Gastroesophageal sphincter (tissue), 4 donors: Measurements from ENCODE around the gene TMEM201. TPM values are rescaled to one million over a fixed set of nuclear protein-coding genes. Genes with fewer than 3 reads are reported as not detected.

Source experiments
- ATAC-seq: fragments of 150-250 bp; one replicate; pipeline ENCODE4 v1.9.1; 2016; ENCODE audit warnings: mild to moderate bottlenecking, moderate library complexity
- H3K27ac ChIP-seq, 4 donors: fragments of 200-600 bp; sonication (generic) in 3 of 4; 1 replicate in 3 of 4; 2 replicates in 1 of 4; pipeline ENCODE4 v1.5.1; 2016 to 2019
- H3K27me3 ChIP-seq: fragments of 200-600 bp; sonication (generic); one replicate; pipeline ENCODE4 v1.5.1; 2019
- H3K36me3 ChIP-seq, 2 donors: fragments of 200-600 bp; sonication (generic); one replicate each; pipeline ENCODE4 v1.5.1; 2019; ENCODE audit warnings: control low read depth in 1 of 2
- H3K4me1 ChIP-seq, 3 donors: fragments of 200-600 bp; sonication (generic); 1 replicate in 2 of 3; 2 replicates in 1 of 3; pipeline ENCODE4 v1.5.1; 2016 to 2019; ENCODE audit warnings: control low read depth in 2 of 3
- H3K4me3 ChIP-seq, 2 donors: fragments of 200-600 bp; sonication (generic); one replicate each; pipeline ENCODE4 v1.5.1; 2019; ENCODE audit warnings: mild to moderate bottlenecking in 1 of 2, moderate library complexity in 1 of 2
- H3K9me3 ChIP-seq, 3 donors: fragments of 200-600 bp; sonication (generic); one replicate each; pipeline ENCODE4 v1.5.1; 2017 to 2019; ENCODE audit warnings: control low read depth in 2 of 3
- CTCF ChIP-seq, 4 experiments: fragments of 200-600 bp in 2 of 4; fragments of 450-650 bp in 2 of 4; sonication (generic) in 1 of 4; IDR thresholded peaks; one replicate each; pipeline ENCODE4 v1.5.1; 2017 to 2019; ENCODE audit warnings: antibody characterized with exemption in 4 of 4, mild to moderate bottlenecking in 2 of 4, moderate library complexity in 2 of 4
- EP300 ChIP-seq: sonication (generic); formaldehyde crosslinking; IDR thresholded peaks from one replicate; pipeline ENCODE4 v1.6.1; 2017; ENCODE audit warnings: antibody characterized with exemption, mild to moderate bottlenecking
- POLR2A ChIP-seq, 2 donors: fragments of 450-650 bp; IDR thresholded peaks; one replicate each; pipeline ENCODE4 v1.6.1; 2017; ENCODE audit warnings: antibody characterized with exemption in 2 of 2, mild to moderate bottlenecking in 2 of 2, moderate library complexity in 1 of 2
- POLR2AphosphoS5 ChIP-seq: sonication (generic); formaldehyde crosslinking; IDR thresholded peaks from one replicate; pipeline ENCODE4 v1.6.1; 2017; ENCODE audit warnings: antibody characterized with exemption
- WGBS, 2 donors: methylation state at CpG; one replicate each; pipeline ENCODE4 v1.1.5; 2018; ENCODE audit warnings: low coverage in 1 of 2; 5-methylcytosine and 5-hydroxymethylcytosine counted together
- total RNA-seq, 4 donors: library from RNA; depleted of rRNA; stranded (reverse); fragments of >200 nt; gene quantifications; one replicate each; pipeline ENCODE4 v1.1.0, GENCODE V29; 2016

TMEM201 gene
- total RNA-seq, 4 donors from 2014 or later = 4.4 to 9.3 (median 5.5) TPM

- no peak overlapping the region for H3K27ac ChIP-seq
- H3K4me1 ChIP-seq = peaks cover 0 to 5% (median 0%) of the 10 kb centered on the region in 3 donors
- no peaks in the 10 kb centered on the region for H3K9me3 ChIP-seq
- H3K4me3 ChIP-seq = no peak overlapping the region
- ATAC-seq = no peak
- TF ChIP-seq POLR2AphosphoS5 = no peak
- no peak for TF ChIP-seq CTCF (IDR thresholded peaks at IDR 0.05)
- no peak for TF ChIP-seq POLR2A (IDR thresholded peaks at IDR 0.05)
- no peak for TF ChIP-seq EP300
- H3K36me3 ChIP-seq = peaks cover 0 to 69% of the 10 kb centered on the region in 2 donors
- no peaks in the 10 kb centered on the region for H3K27me3 ChIP-seq
- WGBS, 2 donors = 90 to 100% methylated on average over 2 of the region's 11 CpGs
These were observed 23.6 kb downstream of the TMEM201 start for GRCh38 chr1:9612162-9612845.

- no peak overlapping the region for H3K27ac ChIP-seq
- TF ChIP-seq EP300 (no peak), POLR2A (IDR thresholded peaks at IDR 0.05) (no peak), POLR2AphosphoS5 (no peak), CTCF (IDR thresholded peaks at IDR 0.05) (no peak)
- H3K36me3 ChIP-seq = peaks cover 0 to 61% of the 10 kb centered on the region in 2 donors
- H3K27me3 ChIP-seq = peaks cover 5% of the 10 kb centered on the region
- H3K9me3 ChIP-seq = no peaks in the 10 kb centered on the region
- no peak overlapping the region for H3K4me3 ChIP-seq
- 90% methylated on average over 8 of the region's 20 CpGs; no CpG with 5 or more reads in 1 of the 2 donors for WGBS, 2 donors
- ATAC-seq = peak; percentile 10
- peaks cover 0 to 5% (median 0%) of the 10 kb centered on the region in 3 donors for H3K4me1 ChIP-seq
These were observed 24.3 kb downstream of the TMEM201 start for GRCh38 chr1:9612871-9613624.

- no peak for TF ChIP-seq CTCF (IDR thresholded peaks at IDR 0.05)
- peaks cover 0 to 5% (median 0%) of the 10 kb centered on the region in 3 donors for H3K4me1 ChIP-seq
- no peak overlapping the region for H3K27ac ChIP-seq
- no peak for ATAC-seq
- H3K36me3 ChIP-seq = peaks cover 0 to 54% of the 10 kb centered on the region in 2 donors
- H3K4me3 ChIP-seq = no peak overlapping the region
- WGBS, 2 donors = 60 to 100% methylated on average over 1 to 4 of the region's 17 CpGs
- no peaks in the 10 kb centered on the region for H3K9me3 ChIP-seq
- peaks cover 10% of the 10 kb centered on the region for H3K27me3 ChIP-seq
These were observed 25.1 kb downstream of the TMEM201 start for GRCh38 chr1:9613625-9614299.

GRCh38 chr1:9615316-9616063, 26.8 kb downstream of the TMEM201 start:
- H3K4me3 ChIP-seq = no peak overlapping the region
- 26 to 27% methylated on average over 5 to 7 of the region's 16 CpGs for WGBS, 2 donors
- no peak overlapping the region for H3K27ac ChIP-seq
- H3K27me3 ChIP-seq = peaks cover 28% of the 10 kb centered on the region
- peak; percentile 49 for ATAC-seq
- peaks cover 0 to 37% of the 10 kb centered on the region in 2 donors for H3K36me3 ChIP-seq
- peaks cover 0 to 5% (median 0%) of the 10 kb centered on the region in 3 donors for H3K4me1 ChIP-seq
- H3K9me3 ChIP-seq = no peaks in the 10 kb centered on the region
- TF ChIP-seq POLR2AphosphoS5 = no peak
- no peak for TF ChIP-seq EP300
- peak in 3 of 4 experiments; percentile 15 to 56 (median 37) for TF ChIP-seq CTCF (IDR thresholded peaks at IDR 0.05)
- no peak for TF ChIP-seq POLR2A (IDR thresholded peaks at IDR 0.05)
